Measurements from ENCODE around the gene SLC16A10. TPM values are rescaled to one million over a fixed set of nuclear protein-coding genes. Genes with fewer than 3 reads are reported as not detected.
"Not testable (repeated sequence)": the region's sequence is repeated elsewhere in the genome, so short reads cannot be mapped to it uniquely, and the experiment has no call there.

Gene SLC16A10
- total RNA-seq, 4 donors from 2014 or later, result 0.45 to 5.3 (median 0.70) TPM

DNA sequence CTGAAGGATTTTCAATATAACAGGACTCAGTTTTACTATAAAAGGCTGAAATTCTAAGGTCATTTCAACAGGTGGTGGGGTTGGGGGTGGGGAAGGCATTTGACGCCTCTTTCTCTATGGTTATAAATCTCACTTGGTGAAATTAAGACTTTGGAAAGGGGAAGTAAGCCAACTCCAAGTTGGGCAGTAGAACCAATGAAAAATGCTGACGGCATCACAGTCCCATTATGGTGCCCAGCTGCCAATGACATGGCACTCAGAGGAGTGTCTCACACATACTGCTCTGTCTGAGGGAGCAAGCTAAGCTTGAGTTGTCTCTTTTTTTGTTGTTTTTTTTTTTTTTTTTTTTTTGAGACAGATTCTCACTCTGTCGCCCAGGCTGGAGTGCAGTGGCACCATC, 4.7 kb downstream of the SLC16A10 start:
- no peaks in the 10 kb centered on the region for H3K9me3 ChIP-seq
- no peak overlapping the region for H3K27ac ChIP-seq (replicated peaks in 1 of 4)
- no peak for TF ChIP-seq POLR2AphosphoS5 (IDR thresholded peaks at IDR 0.05)
- TF ChIP-seq, protein P1, sequence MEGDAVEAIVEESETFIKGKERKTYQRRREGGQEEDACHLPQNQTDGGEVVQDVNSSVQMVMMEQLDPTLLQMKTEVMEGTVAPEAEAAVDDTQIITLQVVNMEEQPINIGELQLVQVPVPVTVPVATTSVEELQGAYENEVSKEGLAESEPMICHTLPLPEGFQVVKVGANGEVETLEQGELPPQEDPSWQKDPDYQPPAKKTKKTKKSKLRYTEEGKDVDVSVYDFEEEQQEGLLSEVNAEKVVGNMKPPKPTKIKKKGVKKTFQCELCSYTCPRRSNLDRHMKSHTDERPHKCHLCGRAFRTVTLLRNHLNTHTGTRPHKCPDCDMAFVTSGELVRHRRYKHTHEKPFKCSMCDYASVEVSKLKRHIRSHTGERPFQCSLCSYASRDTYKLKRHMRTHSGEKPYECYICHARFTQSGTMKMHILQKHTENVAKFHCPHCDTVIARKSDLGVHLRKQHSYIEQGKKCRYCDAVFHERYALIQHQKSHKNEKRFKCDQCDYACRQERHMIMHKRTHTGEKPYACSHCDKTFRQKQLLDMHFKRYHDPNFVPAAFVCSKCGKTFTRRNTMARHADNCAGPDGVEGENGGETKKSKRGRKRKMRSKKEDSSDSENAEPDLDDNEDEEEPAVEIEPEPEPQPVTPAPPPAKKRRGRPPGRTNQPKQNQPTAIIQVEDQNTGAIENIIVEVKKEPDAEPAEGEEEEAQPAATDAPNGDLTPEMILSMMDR (IDR thresholded peaks at IDR 0.05), result no peak
- TF ChIP-seq EP300 (IDR thresholded peaks at IDR 0.05), result no peak
- no peak for TF ChIP-seq POLR2A (IDR thresholded peaks at IDR 0.05; ENCODE audit: low read depth)
- peaks cover 0 to 20% (median 11%) of the 10 kb centered on the region in 4 donors for H3K27me3 ChIP-seq
- no peaks in the 10 kb centered on the region for H3K36me3 ChIP-seq
- DNase-seq (ENCODE audit: extremely low spot score), result no peak
- peaks cover 0 to 17% (median 15%) of the 10 kb centered on the region in 4 donors for H3K4me1 ChIP-seq
- intact Hi-C loops (cut with DNase I), result no loop called here
- WGBS, result 85% methylated on average over 3 of the region's 3 CpGs
- H3K4me3 ChIP-seq, result no peak overlapping the region

DNA sequence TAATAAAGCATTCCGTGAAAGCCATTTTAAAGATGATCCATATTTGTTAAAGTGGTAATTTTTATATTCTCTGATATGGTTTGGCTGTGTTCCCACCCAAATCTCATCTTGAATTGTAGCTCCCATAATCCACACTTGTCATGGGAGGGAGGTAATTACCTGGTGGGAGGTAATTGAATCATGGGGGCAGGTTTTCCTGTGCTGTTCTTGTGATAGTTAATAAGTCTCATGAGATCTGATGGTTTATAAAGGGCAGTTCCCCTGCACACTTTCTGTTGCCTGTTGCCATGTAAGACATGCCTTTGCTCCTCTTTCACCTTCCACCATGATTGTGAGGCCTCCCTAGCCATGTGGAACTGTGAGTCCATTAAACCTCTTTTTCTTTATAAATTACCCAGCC, 8.2 kb downstream of the SLC16A10 start:
- H3K27me3 ChIP-seq; DNase-seq (ENCODE audit: extremely low spot score); H3K4me3 ChIP-seq; H3K4me1 ChIP-seq; H3K9me3 ChIP-seq; H3K36me3 ChIP-seq; intact Hi-C loops (cut with DNase I); H3K27ac ChIP-seq (replicated peaks in 1 of 4): not testable (repeated sequence)
- 100% methylated on average over 1 of the region's 1 CpG for WGBS

GRCh38 chr6:111096246-111096645, 8.9 kb downstream of the SLC16A10 start:
- TF ChIP-seq EP300 (IDR thresholded peaks at IDR 0.05) (no peak), POLR2A (IDR thresholded peaks at IDR 0.05; ENCODE audit: low read depth) (no peak), POLR2AphosphoS5 (IDR thresholded peaks at IDR 0.05) (no peak)
- TF ChIP-seq, protein P1 (IDR thresholded peaks at IDR 0.05), result no peak
- no peaks in the 10 kb centered on the region for H3K9me3 ChIP-seq
- no peak overlapping the region for H3K27ac ChIP-seq (replicated peaks in 1 of 4)
- WGBS, result 71% methylated on average over 3 of the region's 3 CpGs
- H3K27me3 ChIP-seq, result no peaks in the 10 kb centered on the region
- no peak overlapping the region for H3K4me3 ChIP-seq
- DNase-seq (ENCODE audit: extremely low spot score), result no peak
- H3K4me1 ChIP-seq, result no peaks in the 10 kb centered on the region
- no peaks in the 10 kb centered on the region for H3K36me3 ChIP-seq
- intact Hi-C loops (cut with DNase I), result no loop called here

DNA sequence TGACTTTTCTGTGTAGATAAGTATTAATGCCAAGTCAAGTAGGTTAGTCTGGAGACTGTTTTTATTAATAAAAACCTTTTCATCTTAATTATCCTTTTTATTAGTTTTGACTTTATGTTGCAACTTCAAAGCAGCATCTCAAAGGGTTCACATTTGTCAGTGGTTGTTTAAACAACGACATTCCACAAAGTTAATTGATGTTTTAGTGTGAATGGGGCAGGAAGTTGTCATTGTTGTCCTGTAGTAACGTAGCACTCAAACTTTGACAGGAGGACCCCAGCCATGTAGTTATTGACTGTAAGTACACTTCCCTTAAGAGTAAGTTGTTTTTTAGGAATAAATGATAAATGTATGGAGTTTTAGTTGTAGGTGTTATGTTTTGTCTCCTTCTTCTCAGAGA, 11.3 kb downstream of the SLC16A10 start:
- Histone ChIP-seq H3K27ac (replicated peaks in 1 of 4) (no peak overlapping the region), H3K4me3 (no peak overlapping the region), H3K9me3 (no peaks in the 10 kb centered on the region), H3K4me1 (no peaks in the 10 kb centered on the region), H3K27me3 (no peaks in the 10 kb centered on the region), H3K36me3 (no peaks in the 10 kb centered on the region)
- intact Hi-C loops (cut with DNase I), result no loop called here
- TF ChIP-seq POLR2A (IDR thresholded peaks at IDR 0.05; ENCODE audit: low read depth) (no peak), POLR2AphosphoS5 (IDR thresholded peaks at IDR 0.05) (no peak), EP300 (IDR thresholded peaks at IDR 0.05) (no peak)
- TF ChIP-seq, protein P1 (IDR thresholded peaks at IDR 0.05), result no peak
- 63% methylated on average over 2 of the region's 2 CpGs for WGBS
- DNase-seq (ENCODE audit: extremely low spot score), result no peak

GRCh38 chr6:111101987-111102386, 14.7 kb downstream of the SLC16A10 start:
- WGBS, result 84% methylated on average over 3 of the region's 3 CpGs
- no peak for DNase-seq (ENCODE audit: extremely low spot score)
- no peak overlapping the region for H3K4me3 ChIP-seq
- H3K9me3 ChIP-seq, result peaks cover 0 to under 1% (median 0%) of the 10 kb centered on the region in 4 donors
- no peaks in the 10 kb centered on the region for H3K36me3 ChIP-seq
- no peaks in the 10 kb centered on the region for H3K27me3 ChIP-seq
- intact Hi-C loops (cut with DNase I), result no loop called here
- H3K27ac ChIP-seq (replicated peaks in 1 of 4), result no peak overlapping the region
- H3K4me1 ChIP-seq, result no peaks in the 10 kb centered on the region
- TF ChIP-seq POLR2AphosphoS5 (IDR thresholded peaks at IDR 0.05), result no peak
- no peak for TF ChIP-seq EP300 (IDR thresholded peaks at IDR 0.05)

DNA sequence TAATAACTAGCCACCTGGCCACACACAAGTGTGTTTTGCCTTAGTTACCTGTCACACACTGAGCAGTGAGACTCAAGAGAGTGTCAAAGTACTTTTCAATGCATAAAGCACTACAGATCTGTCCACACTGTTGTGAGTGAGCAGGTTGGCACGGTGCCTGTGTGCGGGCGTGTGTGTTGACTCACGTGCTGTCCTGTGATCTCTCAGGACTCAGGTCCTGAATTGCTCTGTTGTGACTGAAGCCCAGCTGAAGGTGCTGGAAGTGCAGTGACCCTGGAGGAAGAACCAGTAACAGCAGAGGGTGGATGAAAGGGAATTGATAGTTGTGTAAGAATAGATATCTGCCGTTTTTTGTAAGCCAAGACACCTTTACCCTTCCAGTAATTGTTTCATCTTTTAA, 18.3 kb downstream of the SLC16A10 start:
- intact Hi-C loops (cut with DNase I), result no loop called here
- Histone ChIP-seq H3K9me3 (peaks cover 0 to 12% (median 6%) of the 10 kb centered on the region in 4 donors), H3K4me1 (no peaks in the 10 kb centered on the region), H3K36me3 (no peaks in the 10 kb centered on the region), H3K4me3 (no peak overlapping the region), H3K27ac (replicated peaks in 1 of 4) (no peak overlapping the region), H3K27me3 (no peaks in the 10 kb centered on the region)
- WGBS, result 31% methylated on average over 5 of the region's 5 CpGs
- DNase-seq (ENCODE audit: extremely low spot score), result no peak
- TF ChIP-seq EP300 (IDR thresholded peaks at IDR 0.05), result no peak
- TF ChIP-seq POLR2A (IDR thresholded peaks at IDR 0.05; ENCODE audit: low read depth), result no peak
- TF ChIP-seq POLR2AphosphoS5 (IDR thresholded peaks at IDR 0.05), result no peak
- TF ChIP-seq, protein P1 (IDR thresholded peaks at IDR 0.05), result no peak
